Vagina (tissue), 2 donors: ENCODE measurements around the gene KCNJ18. TPM values are rescaled to one million over a fixed set of nuclear protein-coding genes. Genes with fewer than 3 reads are reported as not detected.
"Not testable (repeated sequence)": the region's sequence is repeated elsewhere in the genome, so short reads cannot be mapped to it uniquely, and the experiment has no call there.

ENCODE experiments used
- DNase-seq, 2 donors: peaks; one replicate each; pipeline ENCODE4 v3.0.0-alpha.2; 2017; ENCODE audit errors: extremely low spot score in 2 of 2
- H3K27ac ChIP-seq: fragments of 200-600 bp; sonication (generic); one replicate; pipeline ENCODE4 v1.5.1; 2019
- H3K27me3 ChIP-seq: fragments of 200-600 bp; sonication (generic); one replicate; pipeline ENCODE4 v1.5.1; 2019
- H3K36me3 ChIP-seq, 2 donors: fragments of 200-600 bp; sonication (generic); one replicate each; pipeline ENCODE4 v1.5.1; 2017 to 2019
- H3K4me1 ChIP-seq: fragments of 200-600 bp; sonication (generic); one replicate; pipeline ENCODE4 v1.5.1; 2019
- H3K4me3 ChIP-seq, 2 donors: fragments of 200-600 bp; sonication (generic); 1 replicate in 1 of 2; 2 replicates in 1 of 2; pipeline ENCODE4 v1.5.1; 2016 to 2019
- H3K9me3 ChIP-seq: fragments of 200-600 bp; sonication (generic); one replicate; pipeline ENCODE4 v1.5.1; 2019
- CTCF ChIP-seq, 3 experiments: fragments of 450-650 bp in 2 of 3; fragments of 200-600 bp in 1 of 3; sonication (generic) in 1 of 3; IDR thresholded peaks; one replicate each; pipeline ENCODE4 v1.5.1; 2017 to 2019; ENCODE audit warnings: antibody characterized with exemption in 3 of 3, mild to moderate bottlenecking in 2 of 3, moderate library complexity in 2 of 3
- POLR2A ChIP-seq, 2 donors: fragments of 450-650 bp; IDR thresholded peaks; one replicate each; pipeline ENCODE4 v1.6.1; 2017; ENCODE audit warnings: antibody characterized with exemption in 2 of 2, mild to moderate bottlenecking in 2 of 2, moderate library complexity in 2 of 2
- POLR2AphosphoS5 ChIP-seq, 2 donors: sonication (generic); formaldehyde crosslinking; IDR thresholded peaks; one replicate each; pipeline ENCODE4 v1.9.0; 2017; ENCODE audit warnings: antibody characterized with exemption in 2 of 2, mild to moderate bottlenecking in 2 of 2, low read depth in 1 of 2; ENCODE audit not compliant: insufficient read depth in 1 of 2
- intact Hi-C: fragments of 100-400 bp; cut with DNase I; formaldehyde crosslinking; loops from one replicate; pipeline ENCODE4 v1.15.1; 2023
- total RNA-seq: library from RNA; depleted of rRNA; stranded (reverse); fragments of >200 nt; gene quantifications from one replicate; pipeline ENCODE4 v1.2.3, GENCODE V29; 2016

Gene KCNJ18
- total RNA-seq, 1 donor from 2014 or later: not detected

- Histone ChIP-seq H3K9me3 (no peaks in the 10 kb centered on the region), H3K4me1 (no peaks in the 10 kb centered on the region), H3K4me3 (no peak overlapping the region), H3K36me3 (no peaks in the 10 kb centered on the region), H3K27ac (no peak overlapping the region), H3K27me3 (no peaks in the 10 kb centered on the region)
- no peak for DNase-seq
- no peak for TF ChIP-seq POLR2AphosphoS5 (IDR thresholded peaks at IDR 0.05; ENCODE audit: insufficient read depth in 1 of 2, low read depth in 1 of 2)
- TF ChIP-seq POLR2A (IDR thresholded peaks at IDR 0.05): no peak
- no peak for TF ChIP-seq CTCF (IDR thresholded peaks at IDR 0.05)
- intact Hi-C loops: loop anchor here (5.0 kb wide), 1 partner anchor 287 kb away; no protein-coding TSS in a partner anchor
These were observed 2.7 kb upstream of the KCNJ18 start for GRCh38 chr17:21689604-21690003.

- H3K4me1 ChIP-seq, H3K27me3 ChIP-seq, H3K4me3 ChIP-seq, H3K9me3 ChIP-seq, intact Hi-C loops, H3K27ac ChIP-seq, DNase-seq, H3K36me3 ChIP-seq: not testable (repeated sequence)
These were observed 1.5 kb upstream of the KCNJ18 start for GRCh38 chr17:21690811-21691210.

GRCh38 chr17:21691481-21691880 lies 842 bp upstream of the KCNJ18 start:
- H3K27ac ChIP-seq, DNase-seq, H3K9me3 ChIP-seq, intact Hi-C loops, H3K4me1 ChIP-seq, H3K4me3 ChIP-seq, H3K36me3 ChIP-seq, H3K27me3 ChIP-seq: not testable (repeated sequence)

- DNase-seq, intact Hi-C loops, H3K27me3 ChIP-seq, H3K36me3 ChIP-seq, H3K4me1 ChIP-seq, H3K27ac ChIP-seq, H3K4me3 ChIP-seq, H3K9me3 ChIP-seq: not testable (repeated sequence)
These were observed 362 bp downstream of the KCNJ18 start for GRCh38 chr17:21692704-21693065.

- H3K27me3 ChIP-seq, intact Hi-C loops, DNase-seq, H3K4me1 ChIP-seq, H3K9me3 ChIP-seq, H3K27ac ChIP-seq, H3K36me3 ChIP-seq, H3K4me3 ChIP-seq: not testable (repeated sequence)
These were observed 1.1 kb downstream of the KCNJ18 start for GRCh38 chr17:21693391-21693796.

- H3K4me3 ChIP-seq, H3K27me3 ChIP-seq, H3K36me3 ChIP-seq, intact Hi-C loops, DNase-seq, H3K9me3 ChIP-seq, H3K27ac ChIP-seq, H3K4me1 ChIP-seq: not testable (repeated sequence)
These were observed 1.6 kb downstream of the KCNJ18 start for GRCh38 chr17:21693937-21694336.

- H3K4me3 ChIP-seq, H3K9me3 ChIP-seq, H3K4me1 ChIP-seq, DNase-seq, H3K27ac ChIP-seq, H3K36me3 ChIP-seq, H3K27me3 ChIP-seq, intact Hi-C loops: not testable (repeated sequence)
These were observed 3.9 kb downstream of the KCNJ18 start for GRCh38 chr17:21696227-21696626.

- H3K27ac ChIP-seq, H3K4me1 ChIP-seq, intact Hi-C loops, H3K4me3 ChIP-seq, DNase-seq, H3K27me3 ChIP-seq, H3K9me3 ChIP-seq, H3K36me3 ChIP-seq: not testable (repeated sequence)
These were observed 4.7 kb downstream of the KCNJ18 start for GRCh38 chr17:21696842-21697507.

GRCh38 chr17:21697508-21697860 lies 5.2 kb downstream of the KCNJ18 start:
- H3K27ac ChIP-seq, H3K9me3 ChIP-seq, H3K27me3 ChIP-seq, intact Hi-C loops, H3K36me3 ChIP-seq, H3K4me1 ChIP-seq, DNase-seq, H3K4me3 ChIP-seq: not testable (repeated sequence)

GRCh38 chr17:21698437-21699075 lies 6.2 kb downstream of the KCNJ18 start:
- H3K27me3 ChIP-seq, DNase-seq, H3K36me3 ChIP-seq, H3K4me3 ChIP-seq, H3K27ac ChIP-seq, H3K4me1 ChIP-seq, H3K9me3 ChIP-seq, intact Hi-C loops: not testable (repeated sequence)

GRCh38 chr17:21699124-21699523 lies 6.8 kb downstream of the KCNJ18 start:
- H3K4me1 ChIP-seq, H3K27me3 ChIP-seq, DNase-seq, H3K27ac ChIP-seq, H3K4me3 ChIP-seq, H3K9me3 ChIP-seq, H3K36me3 ChIP-seq, intact Hi-C loops: not testable (repeated sequence)

GRCh38 chr17:21699573-21700236 lies 7.4 kb downstream of the KCNJ18 start:
- intact Hi-C loops, DNase-seq, H3K36me3 ChIP-seq, H3K27me3 ChIP-seq, H3K4me1 ChIP-seq, H3K9me3 ChIP-seq, H3K4me3 ChIP-seq, H3K27ac ChIP-seq: not testable (repeated sequence)
